ENCODE results near the gene ARID4B. TPM values are rescaled to one million over a fixed set of nuclear protein-coding genes. Genes with fewer than 3 reads are reported as not detected.

The ARID4B gene
- polyA plus RNA-seq, 1 donor from 2014 or later, result 49.3 TPM

- H3K4me2 ChIP-seq (ENCODE audit: low read length), result peak overlapping the region; percentile 31
- H2AFZ ChIP-seq (ENCODE audit: low read depth, low read length), result no peak overlapping the region
- no peak for TF ChIP-seq RAD21 (conservative IDR thresholded peaks at IDR 0.05)
- no peak for TF ChIP-seq TAF1 (IDR thresholded peaks at IDR 0.05; ENCODE audit: low read depth)
- H3K4me3 ChIP-seq (ENCODE audit: low read length), result peak overlapping the region; percentile 82
- no peaks in the 10 kb centered on the region for H3K9me3 ChIP-seq (ENCODE audit: low read length)
- H3K9me2 ChIP-seq (ENCODE audit: insufficient read depth, low read length), result no peaks in the 10 kb centered on the region
- no peak overlapping the region for H3K27ac ChIP-seq (ENCODE audit: low read length)
- no peaks in the 10 kb centered on the region for H4K20me1 ChIP-seq (ENCODE audit: insufficient read depth)
- H3K79me2 ChIP-seq (replicated peaks; ENCODE audit: insufficient read depth, low read length), result peaks cover 9% of the 10 kb centered on the region
- no peak overlapping the region for H3K9ac ChIP-seq (ENCODE audit: low read length)
- H3K36me3 ChIP-seq (ENCODE audit: insufficient read depth, low read length), result no peaks in the 10 kb centered on the region
- no peaks in the 10 kb centered on the region for H3F3A ChIP-seq (ENCODE audit: insufficient read depth, low read length, poor library complexity, severe bottlenecking)
- no peaks in the 10 kb centered on the region for H3K27me3 ChIP-seq (ENCODE audit: insufficient read depth, low read depth, low read length)
These were observed 40.4 kb upstream of the ARID4B start for GRCh38 chr1:235368428-235368827.

GRCh38 chr1:235367000-235367908, 39.3 kb upstream of the ARID4B start, which contains the start of gene TBCE:
Gene TBCE (plus strand): TSS chr1:235367427. CDS start chr1:235380050, 12,623 bp downstream.
- peak within 1 kb of the TSS; percentile 82 for H3K4me3 ChIP-seq (ENCODE audit: low read length)

More at GRCh38 chr1:235367000-235367908, 39.3 kb upstream of the ARID4B start, which contains the start of gene TBCE:
- H3K9me2 ChIP-seq (ENCODE audit: insufficient read depth, low read length), result no peaks in the 10 kb centered on the region
- peak within 1 kb of the TSS; percentile 73 for H3K27ac ChIP-seq (ENCODE audit: low read length)
- no peaks in the 10 kb centered on the region for H3K9me3 ChIP-seq (ENCODE audit: low read length)
- H3K36me3 ChIP-seq (ENCODE audit: insufficient read depth, low read length), result no peaks in the 10 kb centered on the region
- peak within 1 kb of the TSS; percentile 50 for H3K4me2 ChIP-seq (ENCODE audit: low read length)
- peak within 1 kb of the TSS; percentile 79 for H3K9ac ChIP-seq (ENCODE audit: low read length)
- no peaks in the 10 kb centered on the region for H3K27me3 ChIP-seq (ENCODE audit: insufficient read depth, low read depth, low read length)
- no peaks in the 10 kb centered on the region for H3F3A ChIP-seq (ENCODE audit: insufficient read depth, low read length, poor library complexity, severe bottlenecking)
- no peaks in the 10 kb centered on the region for H4K20me1 ChIP-seq (ENCODE audit: insufficient read depth)
- peak within 1 kb of the TSS; percentile 84 for H2AFZ ChIP-seq (ENCODE audit: low read depth, low read length)
- TF ChIP-seq, protein P1, sequence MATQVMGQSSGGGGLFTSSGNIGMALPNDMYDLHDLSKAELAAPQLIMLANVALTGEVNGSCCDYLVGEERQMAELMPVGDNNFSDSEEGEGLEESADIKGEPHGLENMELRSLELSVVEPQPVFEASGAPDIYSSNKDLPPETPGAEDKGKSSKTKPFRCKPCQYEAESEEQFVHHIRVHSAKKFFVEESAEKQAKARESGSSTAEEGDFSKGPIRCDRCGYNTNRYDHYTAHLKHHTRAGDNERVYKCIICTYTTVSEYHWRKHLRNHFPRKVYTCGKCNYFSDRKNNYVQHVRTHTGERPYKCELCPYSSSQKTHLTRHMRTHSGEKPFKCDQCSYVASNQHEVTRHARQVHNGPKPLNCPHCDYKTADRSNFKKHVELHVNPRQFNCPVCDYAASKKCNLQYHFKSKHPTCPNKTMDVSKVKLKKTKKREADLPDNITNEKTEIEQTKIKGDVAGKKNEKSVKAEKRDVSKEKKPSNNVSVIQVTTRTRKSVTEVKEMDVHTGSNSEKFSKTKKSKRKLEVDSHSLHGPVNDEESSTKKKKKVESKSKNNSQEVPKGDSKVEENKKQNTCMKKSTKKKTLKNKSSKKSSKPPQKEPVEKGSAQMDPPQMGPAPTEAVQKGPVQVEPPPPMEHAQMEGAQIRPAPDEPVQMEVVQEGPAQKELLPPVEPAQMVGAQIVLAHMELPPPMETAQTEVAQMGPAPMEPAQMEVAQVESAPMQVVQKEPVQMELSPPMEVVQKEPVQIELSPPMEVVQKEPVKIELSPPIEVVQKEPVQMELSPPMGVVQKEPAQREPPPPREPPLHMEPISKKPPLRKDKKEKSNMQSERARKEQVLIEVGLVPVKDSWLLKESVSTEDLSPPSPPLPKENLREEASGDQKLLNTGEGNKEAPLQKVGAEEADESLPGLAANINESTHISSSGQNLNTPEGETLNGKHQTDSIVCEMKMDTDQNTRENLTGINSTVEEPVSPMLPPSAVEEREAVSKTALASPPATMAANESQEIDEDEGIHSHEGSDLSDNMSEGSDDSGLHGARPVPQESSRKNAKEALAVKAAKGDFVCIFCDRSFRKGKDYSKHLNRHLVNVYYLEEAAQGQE (IDR thresholded peaks at IDR 0.05; ENCODE audit: borderline replicate concordance), result peak; percentile 82
- TF ChIP-seq EZH2 (IDR thresholded peaks at IDR 0.05; ENCODE audit: borderline replicate concordance, insufficient read depth, low read length, poor library complexity, severe bottlenecking) (no peak), EP300 (conservative IDR thresholded peaks at IDR 0.05; ENCODE audit: poor library complexity, severe bottlenecking) (no peak), MXI1 (conservative IDR thresholded peaks at IDR 0.05; ENCODE audit: poor library complexity, severe bottlenecking) (peak; percentile 85), TAF1 (IDR thresholded peaks at IDR 0.05; ENCODE audit: low read depth) (no peak), POLR2AphosphoS5 (IDR thresholded peaks at IDR 0.05) (peak; percentile 85), SMC3 (conservative IDR thresholded peaks at IDR 0.05; ENCODE audit: poor library complexity) (peak; percentile 43), RAD21 (conservative IDR thresholded peaks at IDR 0.05) (no peak)
- TF ChIP-seq, protein P2, sequence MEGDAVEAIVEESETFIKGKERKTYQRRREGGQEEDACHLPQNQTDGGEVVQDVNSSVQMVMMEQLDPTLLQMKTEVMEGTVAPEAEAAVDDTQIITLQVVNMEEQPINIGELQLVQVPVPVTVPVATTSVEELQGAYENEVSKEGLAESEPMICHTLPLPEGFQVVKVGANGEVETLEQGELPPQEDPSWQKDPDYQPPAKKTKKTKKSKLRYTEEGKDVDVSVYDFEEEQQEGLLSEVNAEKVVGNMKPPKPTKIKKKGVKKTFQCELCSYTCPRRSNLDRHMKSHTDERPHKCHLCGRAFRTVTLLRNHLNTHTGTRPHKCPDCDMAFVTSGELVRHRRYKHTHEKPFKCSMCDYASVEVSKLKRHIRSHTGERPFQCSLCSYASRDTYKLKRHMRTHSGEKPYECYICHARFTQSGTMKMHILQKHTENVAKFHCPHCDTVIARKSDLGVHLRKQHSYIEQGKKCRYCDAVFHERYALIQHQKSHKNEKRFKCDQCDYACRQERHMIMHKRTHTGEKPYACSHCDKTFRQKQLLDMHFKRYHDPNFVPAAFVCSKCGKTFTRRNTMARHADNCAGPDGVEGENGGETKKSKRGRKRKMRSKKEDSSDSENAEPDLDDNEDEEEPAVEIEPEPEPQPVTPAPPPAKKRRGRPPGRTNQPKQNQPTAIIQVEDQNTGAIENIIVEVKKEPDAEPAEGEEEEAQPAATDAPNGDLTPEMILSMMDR (IDR thresholded peaks at IDR 0.05; ENCODE audit: poor library complexity, severe bottlenecking), result peak; percentile 57
- H3K79me2 ChIP-seq (replicated peaks; ENCODE audit: insufficient read depth, low read length), result peaks cover 9% of the 10 kb centered on the region

Data from neural cell (in vitro differentiated cells).